Measurements from ENCODE around the gene CEBPZOS.
"Not testable (repeated sequence)": the region's sequence is repeated elsewhere in the genome, so short reads cannot be mapped to it uniquely, and the experiment has no call there.

CEBPZOS gene

GRCh38 chr2:37203708-37204107 lies 7.4 kb downstream of the CEBPZOS start:
- no peak overlapping the region for H3K4me3 ChIP-seq (ENCODE audit: low read depth, low read length)
- no peak for DNase-seq (ENCODE audit: low read depth)

GRCh38 chr2:37205071-37205661 lies 8.9 kb downstream of the CEBPZOS start:
- not testable (repeated sequence) for DNase-seq (ENCODE audit: low read depth); H3K4me3 ChIP-seq (ENCODE audit: low read depth, low read length)

More at GRCh38 chr2:37203708-37204107, 7.4 kb downstream of the CEBPZOS start:
- TF ChIP-seq CTCF (IDR thresholded peaks at IDR 0.05; ENCODE audit: insufficient read depth, low read depth, low read length, missing control alignments) = no peak

- DNase-seq (ENCODE audit: low read depth) = no peak
- no peak for TF ChIP-seq CTCF (IDR thresholded peaks at IDR 0.05; ENCODE audit: insufficient read depth, low read depth, low read length, missing control alignments)
Measured at GRCh38 chr2:37205689-37206341, 9.5 kb downstream of the CEBPZOS start.

GRCh38 chr2:37206760-37207159 lies 10.5 kb downstream of the CEBPZOS start:
- H3K4me3 ChIP-seq (ENCODE audit: low read depth, low read length); DNase-seq (ENCODE audit: low read depth): not testable (repeated sequence)

More at GRCh38 chr2:37205689-37206341, 9.5 kb downstream of the CEBPZOS start:
- H3K4me3 ChIP-seq (ENCODE audit: low read depth, low read length) = no peak overlapping the region

- TF ChIP-seq CTCF (IDR thresholded peaks at IDR 0.05; ENCODE audit: insufficient read depth, low read depth, low read length, missing control alignments) = no peak
- DNase-seq (ENCODE audit: low read depth) = no peak
Measured at GRCh38 chr2:37211212-37211611, 14.9 kb downstream of the CEBPZOS start.

GRCh38 chr2:37211939-37212338 lies 15.6 kb downstream of the CEBPZOS start:
- DNase-seq (ENCODE audit: low read depth) = no peak
- no peak for TF ChIP-seq CTCF (IDR thresholded peaks at IDR 0.05; ENCODE audit: insufficient read depth, low read depth, low read length, missing control alignments)
- no peak overlapping the region for H3K4me3 ChIP-seq (ENCODE audit: low read depth, low read length)

More at GRCh38 chr2:37211212-37211611, 14.9 kb downstream of the CEBPZOS start:
- H3K4me3 ChIP-seq (ENCODE audit: low read depth, low read length) = no peak overlapping the region

- no peak for DNase-seq (ENCODE audit: low read depth)
- TF ChIP-seq CTCF (IDR thresholded peaks at IDR 0.05; ENCODE audit: insufficient read depth, low read depth, low read length, missing control alignments) = no peak
- H3K4me3 ChIP-seq (ENCODE audit: low read depth, low read length) = no peak overlapping the region
Measured at GRCh38 chr2:37215250-37215649, 19.0 kb downstream of the CEBPZOS start.

GRCh38 chr2:37219046-37219445 lies 22.8 kb downstream of the CEBPZOS start:
- no peak for DNase-seq (ENCODE audit: low read depth)
- no peak for TF ChIP-seq CTCF (IDR thresholded peaks at IDR 0.05; ENCODE audit: insufficient read depth, low read depth, low read length, missing control alignments)
- H3K4me3 ChIP-seq (ENCODE audit: low read depth, low read length) = no peak overlapping the region
